Measurements from ENCODE around the gene PDE4B.

The PDE4B gene

GRCh38 chr1:66354311-66355201 is 561.9 kb downstream of the PDE4B start:
- Histone ChIP-seq H3K9me3 (replicated peaks; ENCODE audit: low read length) (no peaks in the 10 kb centered on the region), H3K9ac (ENCODE audit: low read depth, low read length) (no peak overlapping the region), H3K36me3 (ENCODE audit: insufficient read depth, low read length) (no peaks in the 10 kb centered on the region), H3K4me2 (ENCODE audit: low read length) (peak overlapping the region; percentile 45), H3K4me1 (ENCODE audit: control insufficient read depth, insufficient read depth, low read length) (peaks cover 44% of the 10 kb centered on the region), H3K4me3 (ENCODE audit: low read length) (no peak overlapping the region), H3K27me3 (ENCODE audit: control insufficient read depth, insufficient read depth, low read length) (no peaks in the 10 kb centered on the region)

GRCh38 chr1:66355756-66356155 is 563.1 kb downstream of the PDE4B start:
- Histone ChIP-seq H3K9me3 (replicated peaks; ENCODE audit: low read length) (no peaks in the 10 kb centered on the region), H3K9ac (ENCODE audit: low read depth, low read length) (no peak overlapping the region), H3K4me3 (ENCODE audit: low read length) (no peak overlapping the region), H3K36me3 (ENCODE audit: insufficient read depth, low read length) (no peaks in the 10 kb centered on the region), H3K4me1 (ENCODE audit: control insufficient read depth, insufficient read depth, low read length) (peaks cover 37% of the 10 kb centered on the region), H3K27me3 (ENCODE audit: control insufficient read depth, insufficient read depth, low read length) (no peaks in the 10 kb centered on the region), H3K4me2 (ENCODE audit: low read length) (no peak overlapping the region)

- Histone ChIP-seq H3K4me2 (ENCODE audit: low read length) (no peak overlapping the region), H3K27me3 (ENCODE audit: control insufficient read depth, insufficient read depth, low read length) (no peaks in the 10 kb centered on the region), H3K36me3 (ENCODE audit: insufficient read depth, low read length) (no peaks in the 10 kb centered on the region), H3K9me3 (replicated peaks; ENCODE audit: low read length) (no peaks in the 10 kb centered on the region), H3K9ac (ENCODE audit: low read depth, low read length) (no peak overlapping the region), H3K4me3 (ENCODE audit: low read length) (no peak overlapping the region), H3K4me1 (ENCODE audit: control insufficient read depth, insufficient read depth, low read length) (peaks cover 30% of the 10 kb centered on the region)
Measured at GRCh38 chr1:66356605-66357004, 563.9 kb downstream of the PDE4B start.

GRCh38 chr1:66357021-66357420 is 564.3 kb downstream of the PDE4B start:
- H3K27me3 ChIP-seq (ENCODE audit: control insufficient read depth, insufficient read depth, low read length): no peaks in the 10 kb centered on the region
- no peak overlapping the region for H3K9ac ChIP-seq (ENCODE audit: low read depth, low read length)
- no peaks in the 10 kb centered on the region for H3K9me3 ChIP-seq (replicated peaks; ENCODE audit: low read length)
- H3K4me2 ChIP-seq (ENCODE audit: low read length): no peak overlapping the region
- no peak overlapping the region for H3K4me3 ChIP-seq (ENCODE audit: low read length)
- no peaks in the 10 kb centered on the region for H3K36me3 ChIP-seq (ENCODE audit: insufficient read depth, low read length)
- H3K4me1 ChIP-seq (ENCODE audit: control insufficient read depth, insufficient read depth, low read length): peaks cover 27% of the 10 kb centered on the region

GRCh38 chr1:66357478-66358197 is 564.9 kb downstream of the PDE4B start:
- Histone ChIP-seq H3K9me3 (replicated peaks; ENCODE audit: low read length) (no peaks in the 10 kb centered on the region), H3K36me3 (ENCODE audit: insufficient read depth, low read length) (no peaks in the 10 kb centered on the region), H3K27me3 (ENCODE audit: control insufficient read depth, insufficient read depth, low read length) (no peaks in the 10 kb centered on the region), H3K4me1 (ENCODE audit: control insufficient read depth, insufficient read depth, low read length) (peaks cover 23% of the 10 kb centered on the region), H3K9ac (ENCODE audit: low read depth, low read length) (no peak overlapping the region), H3K4me2 (ENCODE audit: low read length) (no peak overlapping the region), H3K4me3 (ENCODE audit: low read length) (no peak overlapping the region)

- H3K9me3 ChIP-seq (replicated peaks; ENCODE audit: low read length): no peaks in the 10 kb centered on the region
- peaks cover 5% of the 10 kb centered on the region for H3K36me3 ChIP-seq (ENCODE audit: insufficient read depth, low read length)
- peaks cover 12% of the 10 kb centered on the region for H3K4me1 ChIP-seq (ENCODE audit: control insufficient read depth, insufficient read depth, low read length)
Measured at GRCh38 chr1:66359269-66359668, 566.6 kb downstream of the PDE4B start.

GRCh38 chr1:66359815-66360214 is 567.1 kb downstream of the PDE4B start:
- peaks cover 5% of the 10 kb centered on the region for H3K36me3 ChIP-seq (ENCODE audit: insufficient read depth, low read length)
- no peaks in the 10 kb centered on the region for H3K9me3 ChIP-seq (replicated peaks; ENCODE audit: low read length)
- no peak overlapping the region for H3K9ac ChIP-seq (ENCODE audit: low read depth, low read length)
- no peaks in the 10 kb centered on the region for H3K27me3 ChIP-seq (ENCODE audit: control insufficient read depth, insufficient read depth, low read length)
- H3K4me2 ChIP-seq (ENCODE audit: low read length): no peak overlapping the region
- no peak overlapping the region for H3K4me3 ChIP-seq (ENCODE audit: low read length)
- H3K4me1 ChIP-seq (ENCODE audit: control insufficient read depth, insufficient read depth, low read length): peaks cover 12% of the 10 kb centered on the region

More at GRCh38 chr1:66359269-66359668, 566.6 kb downstream of the PDE4B start:
- Histone ChIP-seq H3K9ac (ENCODE audit: low read depth, low read length) (no peak overlapping the region), H3K4me2 (ENCODE audit: low read length) (no peak overlapping the region), H3K4me3 (ENCODE audit: low read length) (no peak overlapping the region), H3K27me3 (ENCODE audit: control insufficient read depth, insufficient read depth, low read length) (no peaks in the 10 kb centered on the region)

- Histone ChIP-seq H3K4me2 (ENCODE audit: low read length) (no peak overlapping the region), H3K4me1 (ENCODE audit: control insufficient read depth, insufficient read depth, low read length) (peaks cover 16% of the 10 kb centered on the region), H3K4me3 (ENCODE audit: low read length) (no peak overlapping the region), H3K9ac (ENCODE audit: low read depth, low read length) (no peak overlapping the region), H3K36me3 (ENCODE audit: insufficient read depth, low read length) (peaks cover 5% of the 10 kb centered on the region), H3K9me3 (replicated peaks; ENCODE audit: low read length) (no peaks in the 10 kb centered on the region), H3K27me3 (ENCODE audit: control insufficient read depth, insufficient read depth, low read length) (no peaks in the 10 kb centered on the region)
Measured at GRCh38 chr1:66360285-66360724, 567.6 kb downstream of the PDE4B start.

- H3K36me3 ChIP-seq (ENCODE audit: insufficient read depth, low read length): peaks cover 5% of the 10 kb centered on the region
- peaks cover 20% of the 10 kb centered on the region for H3K4me1 ChIP-seq (ENCODE audit: control insufficient read depth, insufficient read depth, low read length)
- H3K27me3 ChIP-seq (ENCODE audit: control insufficient read depth, insufficient read depth, low read length): no peaks in the 10 kb centered on the region
- no peaks in the 10 kb centered on the region for H3K9me3 ChIP-seq (replicated peaks; ENCODE audit: low read length)
- peak overlapping the region; percentile 17 for H3K4me3 ChIP-seq (ENCODE audit: low read length)
- H3K4me2 ChIP-seq (ENCODE audit: low read length): peak overlapping the region; percentile 31
- H3K9ac ChIP-seq (ENCODE audit: low read depth, low read length): no peak overlapping the region
Measured at GRCh38 chr1:66364578-66365391, 572.1 kb downstream of the PDE4B start.

GRCh38 chr1:66365635-66366034 is 572.9 kb downstream of the PDE4B start:
- Histone ChIP-seq H3K9ac (ENCODE audit: low read depth, low read length) (no peak overlapping the region), H3K36me3 (ENCODE audit: insufficient read depth, low read length) (peaks cover 5% of the 10 kb centered on the region), H3K4me1 (ENCODE audit: control insufficient read depth, insufficient read depth, low read length) (peaks cover 20% of the 10 kb centered on the region), H3K9me3 (replicated peaks; ENCODE audit: low read length) (no peaks in the 10 kb centered on the region), H3K4me2 (ENCODE audit: low read length) (peak overlapping the region; percentile 31), H3K4me3 (ENCODE audit: low read length) (no peak overlapping the region), H3K27me3 (ENCODE audit: control insufficient read depth, insufficient read depth, low read length) (no peaks in the 10 kb centered on the region)

- H3K27me3 ChIP-seq (ENCODE audit: control insufficient read depth, insufficient read depth, low read length): no peaks in the 10 kb centered on the region
- H3K4me1 ChIP-seq (ENCODE audit: control insufficient read depth, insufficient read depth, low read length): peaks cover 28% of the 10 kb centered on the region
- no peak overlapping the region for H3K9ac ChIP-seq (ENCODE audit: low read depth, low read length)
- no peak overlapping the region for H3K4me2 ChIP-seq (ENCODE audit: low read length)
- no peaks in the 10 kb centered on the region for H3K9me3 ChIP-seq (replicated peaks; ENCODE audit: low read length)
- no peak overlapping the region for H3K4me3 ChIP-seq (ENCODE audit: low read length)
- peaks cover 5% of the 10 kb centered on the region for H3K36me3 ChIP-seq (ENCODE audit: insufficient read depth, low read length)
Measured at GRCh38 chr1:66366634-66367033, 573.9 kb downstream of the PDE4B start.
